ENCODE data around the gene PZP. TPM values are rescaled to one million over a fixed set of nuclear protein-coding genes. Genes with fewer than 3 reads are reported as not detected.

PZP gene
- total and polyA plus RNA-seq, 2 of the 13 experiments (the other 11 are each of a cell fraction or from before 2014, with no cell fraction given), result 0.07 to 0.89 TPM

DNA sequence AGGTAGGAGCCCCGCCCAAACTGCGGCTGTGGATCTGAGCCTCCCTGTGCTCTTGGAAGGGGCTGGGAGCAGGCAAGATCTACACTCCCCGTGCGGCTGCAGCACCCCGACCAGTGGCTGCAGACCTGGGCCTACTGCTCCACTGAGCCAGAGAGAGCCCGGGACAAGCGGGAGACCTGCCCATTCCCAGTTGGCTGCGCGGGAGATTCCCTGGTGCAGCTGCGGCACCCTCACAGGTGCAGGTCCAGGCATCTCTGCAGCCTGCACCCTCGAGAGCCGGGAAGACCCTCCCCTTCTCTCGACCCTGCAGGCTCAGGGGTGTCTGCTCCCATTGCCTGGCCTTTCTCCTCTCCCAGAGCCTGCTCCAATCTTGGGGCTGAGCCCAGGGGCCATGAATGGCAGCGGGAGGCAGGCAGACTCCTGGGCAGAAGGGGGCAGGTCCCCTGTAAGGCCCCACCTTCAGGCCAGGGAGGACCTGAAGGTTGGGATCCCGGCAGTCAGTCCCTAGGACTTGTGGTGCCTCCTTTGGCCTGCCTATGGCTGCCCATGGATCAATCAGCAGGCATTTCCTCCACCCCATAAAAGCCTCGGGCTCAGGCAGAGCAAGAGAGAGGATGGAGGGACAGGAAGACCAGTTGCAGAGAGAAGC lies 83.7 kb downstream of the PZP start (continued):
- TF ChIP-seq FOXC1 (CRISPR knock-in tag; IDR thresholded peaks at IDR 0.05; ENCODE audit: borderline replicate concordance) (0 out of 2 replicates have a peak, but pooled peaks have one; percentile 28), FOXO1 (CRISPR knock-in tag; IDR thresholded peaks at IDR 0.05) (no peak), ZBTB39 (CRISPR knock-in tag; IDR thresholded peaks at IDR 0.05) (no peak), ZNF670 (CRISPR knock-in tag; IDR thresholded peaks at IDR 0.05; ENCODE audit: borderline replicate concordance) (no peak), ZNF616 (CRISPR knock-in tag; IDR thresholded peaks at IDR 0.05; ENCODE audit: low read depth) (no peak)

GRCh38 chr12:9123781-9124382 lies 84.3 kb downstream of the PZP start:
- peak overlapping the region; percentile 85 for H3K27ac ChIP-seq (ENCODE audit: extremely low read length, insufficient read depth, low read length)
- TF ChIP-seq, protein P1, sequence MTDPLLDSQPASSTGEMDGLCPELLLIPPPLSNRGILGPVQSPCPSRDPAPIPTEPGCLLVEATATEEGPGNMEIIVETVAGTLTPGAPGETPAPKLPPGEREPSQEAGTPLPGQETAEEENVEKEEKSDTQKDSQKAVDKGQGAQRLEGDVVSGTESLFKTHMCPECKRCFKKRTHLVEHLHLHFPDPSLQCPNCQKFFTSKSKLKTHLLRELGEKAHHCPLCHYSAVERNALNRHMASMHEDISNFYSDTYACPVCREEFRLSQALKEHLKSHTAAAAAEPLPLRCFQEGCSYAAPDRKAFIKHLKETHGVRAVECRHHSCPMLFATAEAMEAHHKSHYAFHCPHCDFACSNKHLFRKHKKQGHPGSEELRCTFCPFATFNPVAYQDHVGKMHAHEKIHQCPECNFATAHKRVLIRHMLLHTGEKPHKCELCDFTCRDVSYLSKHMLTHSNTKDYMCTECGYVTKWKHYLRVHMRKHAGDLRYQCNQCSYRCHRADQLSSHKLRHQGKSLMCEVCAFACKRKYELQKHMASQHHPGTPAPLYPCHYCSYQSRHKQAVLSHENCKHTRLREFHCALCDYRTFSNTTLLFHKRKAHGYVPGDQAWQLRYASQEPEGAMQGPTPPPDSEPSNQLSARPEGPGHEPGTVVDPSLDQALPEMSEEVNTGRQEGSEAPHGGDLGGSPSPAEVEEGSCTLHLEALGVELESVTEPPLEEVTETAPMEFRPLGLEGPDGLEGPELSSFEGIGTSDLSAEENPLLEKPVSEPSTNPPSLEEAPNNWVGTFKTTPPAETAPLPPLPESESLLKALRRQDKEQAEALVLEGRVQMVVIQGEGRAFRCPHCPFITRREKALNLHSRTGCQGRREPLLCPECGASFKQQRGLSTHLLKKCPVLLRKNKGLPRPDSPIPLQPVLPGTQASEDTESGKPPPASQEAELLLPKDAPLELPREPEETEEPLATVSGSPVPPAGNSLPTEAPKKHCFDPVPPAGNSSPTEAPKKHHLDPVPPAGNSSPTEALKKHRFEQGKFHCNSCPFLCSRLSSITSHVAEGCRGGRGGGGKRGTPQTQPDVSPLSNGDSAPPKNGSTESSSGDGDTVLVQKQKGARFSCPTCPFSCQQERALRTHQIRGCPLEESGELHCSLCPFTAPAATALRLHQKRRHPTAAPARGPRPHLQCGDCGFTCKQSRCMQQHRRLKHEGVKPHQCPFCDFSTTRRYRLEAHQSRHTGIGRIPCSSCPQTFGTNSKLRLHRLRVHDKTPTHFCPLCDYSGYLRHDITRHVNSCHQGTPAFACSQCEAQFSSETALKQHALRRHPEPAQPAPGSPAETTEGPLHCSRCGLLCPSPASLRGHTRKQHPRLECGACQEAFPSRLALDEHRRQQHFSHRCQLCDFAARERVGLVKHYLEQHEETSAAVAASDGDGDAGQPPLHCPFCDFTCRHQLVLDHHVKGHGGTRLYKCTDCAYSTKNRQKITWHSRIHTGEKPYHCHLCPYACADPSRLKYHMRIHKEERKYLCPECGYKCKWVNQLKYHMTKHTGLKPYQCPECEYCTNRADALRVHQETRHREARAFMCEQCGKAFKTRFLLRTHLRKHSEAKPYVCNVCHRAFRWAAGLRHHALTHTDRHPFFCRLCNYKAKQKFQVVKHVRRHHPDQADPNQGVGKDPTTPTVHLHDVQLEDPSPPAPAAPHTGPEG (CRISPR knock-in tag; IDR thresholded peaks at IDR 0.05), result no peak
- TF ChIP-seq PBX2 (CRISPR knock-in tag; IDR thresholded peaks at IDR 0.05), result no peak
- no peak for TF ChIP-seq FOSL2 (CRISPR knock-in tag; IDR thresholded peaks at IDR 0.05)
- no peak for TF ChIP-seq SP5 (CRISPR knock-in tag; IDR thresholded peaks at IDR 0.05; ENCODE audit: borderline replicate concordance, low read depth)
- TF ChIP-seq SALL2 (CRISPR knock-in tag; IDR thresholded peaks at IDR 0.05), result no peak
- no peak for TF ChIP-seq GTF2F1 (IDR thresholded peaks at IDR 0.05; ENCODE audit: low read length)

More at GRCh38 chr12:9123781-9124382, 84.3 kb downstream of the PZP start:
- in situ Hi-C loops (cut with HindIII; ENCODE audit: extremely low pct_ligation_motif_present, low pct_unique_long_range_greater_than_20kb) (no loop called here), intact Hi-C loops (cut with micrococcal nuclease; ENCODE audit: unreplicated experiment) (no loop called here)
- Histone ChIP-seq H3K4me1 (ENCODE audit: insufficient read depth, low read length) (peaks cover 84% of the 10 kb centered on the region), H3K9me3 (ENCODE audit: low read length) (0 out of 2 replicates have a peak, but pooled peaks cover 4% of the 10 kb centered on the region), H2AFZ (ENCODE audit: low read length) (no peak overlapping the region), H3K36me3 (replicated peaks in 1 of 2; ENCODE audit: control insufficient read depth in 1 of 2, insufficient read depth in 2 of 2, low read length in 2 of 2) (no peaks in the 10 kb centered on the region), H4K20me1 (ENCODE audit: insufficient read depth, low read length) (no peaks in the 10 kb centered on the region), H3K27me3 (ENCODE audit: control insufficient read depth in 1 of 2, insufficient read depth in 2 of 2, low read length in 2 of 2) (no peaks in the 10 kb centered on the region; a peak in 1 of 5 replicates), H3K9ac (ENCODE audit: insufficient read depth, low read depth, low read length) (no peak overlapping the region), H3K79me2 (ENCODE audit: insufficient read depth, low read length) (no peaks in the 10 kb centered on the region), H3K4me2 (ENCODE audit: low read depth, low read length) (0 out of 2 replicates have a peak overlapping the region, but pooled peaks have one; percentile 4), H3K4me3 (replicated peaks in 1 of 3; ENCODE audit: insufficient read depth in 1 of 3, low read depth in 2 of 3, low read length in 3 of 3) (no peak overlapping the region)
- CTCF ChIA-PET (ENCODE audit: low intra/inter-chr PET ratio, low total read pairs), result no interaction called here
- DNase-seq (ENCODE audit: low spot score) (no peak), ATAC-seq (no peak), FAIRE-seq (no peak)
- BruUV-seq (replicated peaks), result no TSS peak
- 96% methylated on average over 6 of the region's 14 CpGs for WGBS (ENCODE audit: low lambda C conversion rate)
- POLR2A ChIA-PET, result interaction anchor here (0.9 to 1.1 kb wide), 3 partner anchors 8 to 12 kb away, joined by 4 to 5 read pairs (median 4); no protein-coding TSS in a partner anchor
